SK-N-SH treated with all-trans-retinoic acid at 6 μM for 48 hours (cell line): Measurements from ENCODE around the gene CST3.

ENCODE experiments used
- GLIS3 ChIP-seq: fragments of 250-450 bp; sonication (Bioruptor Pico); IDR thresholded peaks from 2 replicates; pipeline ENCODE4 v1.5.0; 2020; ENCODE audit warnings: mild to moderate bottlenecking, moderate library complexity
- RARB ChIP-seq: fragments of 250-450 bp; sonication (Bioruptor Pico); IDR thresholded peaks from 2 replicates; pipeline ENCODE4 v1.8.0; 2021; ENCODE audit warnings: mild to moderate bottlenecking, moderate library complexity
- ZFP3 ChIP-seq: fragments of 250-450 bp; sonication (Bioruptor Pico); IDR thresholded peaks from 2 replicates; pipeline ENCODE4 v1.5.0; 2020; ENCODE audit warnings: mild to moderate bottlenecking, moderate library complexity
- ZFP30 ChIP-seq: fragments of 450-650 bp; formaldehyde crosslinking; IDR thresholded peaks from 2 replicates; pipeline ENCODE4 v1.5.0; 2022; ENCODE audit warnings: mild to moderate bottlenecking, moderate library complexity
- ZNF565 ChIP-seq: fragments of 450-650 bp; formaldehyde crosslinking; conservative IDR thresholded peaks from 2 replicates; pipeline ENCODE4 v1.5.0; 2020; ENCODE audit warnings: low read depth, mild to moderate bottlenecking, moderate library complexity
- TF ChIP-seq, protein P1 (sequence below): fragments of 250-450 bp; sonication (Bioruptor Pico); IDR thresholded peaks from 2 replicates; pipeline ENCODE4 v1.5.0; 2020; ENCODE audit warnings: mild to moderate bottlenecking, moderate library complexity
- TF ChIP-seq, protein P2 (sequence below): fragments of 250-450 bp; sonication (Bioruptor Pico); IDR thresholded peaks from 2 replicates; pipeline ENCODE4 v1.8.0; 2021; ENCODE audit warnings: low read depth, mild to moderate bottlenecking, moderate library complexity, borderline replicate concordance

DNA sequence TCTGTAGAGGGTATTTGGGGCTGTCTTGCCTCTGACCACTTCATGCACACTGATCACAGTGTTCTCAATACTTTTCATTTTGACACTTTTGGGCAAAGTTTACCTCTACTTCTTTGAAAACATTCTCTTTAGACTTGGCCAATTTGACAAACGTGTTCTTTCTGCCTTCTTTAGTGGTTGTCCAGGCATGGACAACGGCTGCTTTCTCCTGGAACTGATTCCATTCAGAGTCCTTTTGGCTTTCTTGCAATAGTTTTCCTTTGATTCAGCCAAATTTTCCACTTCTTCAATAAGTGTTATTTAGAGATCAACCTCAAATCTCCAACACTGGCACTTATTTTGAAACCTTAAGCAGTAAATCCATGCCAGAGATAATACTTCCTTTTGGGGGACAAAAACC, 25.4 kb downstream of the CST3 start:
- TF ChIP-seq GLIS3 (CRISPR knock-in tag) (no peak), ZNF565 (CRISPR knock-in tag) (no peak), ZFP30 (CRISPR knock-in tag) (no peak), RARB (CRISPR knock-in tag) (no peak), ZFP3 (CRISPR knock-in tag) (no peak)
- TF ChIP-seq, protein P1, sequence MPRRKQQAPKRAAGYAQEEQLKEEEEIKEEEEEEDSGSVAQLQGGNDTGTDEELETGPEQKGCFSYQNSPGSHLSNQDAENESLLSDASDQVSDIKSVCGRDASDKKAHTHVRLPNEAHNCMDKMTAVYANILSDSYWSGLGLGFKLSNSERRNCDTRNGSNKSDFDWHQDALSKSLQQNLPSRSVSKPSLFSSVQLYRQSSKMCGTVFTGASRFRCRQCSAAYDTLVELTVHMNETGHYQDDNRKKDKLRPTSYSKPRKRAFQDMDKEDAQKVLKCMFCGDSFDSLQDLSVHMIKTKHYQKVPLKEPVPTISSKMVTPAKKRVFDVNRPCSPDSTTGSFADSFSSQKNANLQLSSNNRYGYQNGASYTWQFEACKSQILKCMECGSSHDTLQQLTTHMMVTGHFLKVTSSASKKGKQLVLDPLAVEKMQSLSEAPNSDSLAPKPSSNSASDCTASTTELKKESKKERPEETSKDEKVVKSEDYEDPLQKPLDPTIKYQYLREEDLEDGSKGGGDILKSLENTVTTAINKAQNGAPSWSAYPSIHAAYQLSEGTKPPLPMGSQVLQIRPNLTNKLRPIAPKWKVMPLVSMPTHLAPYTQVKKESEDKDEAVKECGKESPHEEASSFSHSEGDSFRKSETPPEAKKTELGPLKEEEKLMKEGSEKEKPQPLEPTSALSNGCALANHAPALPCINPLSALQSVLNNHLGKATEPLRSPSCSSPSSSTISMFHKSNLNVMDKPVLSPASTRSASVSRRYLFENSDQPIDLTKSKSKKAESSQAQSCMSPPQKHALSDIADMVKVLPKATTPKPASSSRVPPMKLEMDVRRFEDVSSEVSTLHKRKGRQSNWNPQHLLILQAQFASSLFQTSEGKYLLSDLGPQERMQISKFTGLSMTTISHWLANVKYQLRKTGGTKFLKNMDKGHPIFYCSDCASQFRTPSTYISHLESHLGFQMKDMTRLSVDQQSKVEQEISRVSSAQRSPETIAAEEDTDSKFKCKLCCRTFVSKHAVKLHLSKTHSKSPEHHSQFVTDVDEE, result no peak
- TF ChIP-seq, protein P2, sequence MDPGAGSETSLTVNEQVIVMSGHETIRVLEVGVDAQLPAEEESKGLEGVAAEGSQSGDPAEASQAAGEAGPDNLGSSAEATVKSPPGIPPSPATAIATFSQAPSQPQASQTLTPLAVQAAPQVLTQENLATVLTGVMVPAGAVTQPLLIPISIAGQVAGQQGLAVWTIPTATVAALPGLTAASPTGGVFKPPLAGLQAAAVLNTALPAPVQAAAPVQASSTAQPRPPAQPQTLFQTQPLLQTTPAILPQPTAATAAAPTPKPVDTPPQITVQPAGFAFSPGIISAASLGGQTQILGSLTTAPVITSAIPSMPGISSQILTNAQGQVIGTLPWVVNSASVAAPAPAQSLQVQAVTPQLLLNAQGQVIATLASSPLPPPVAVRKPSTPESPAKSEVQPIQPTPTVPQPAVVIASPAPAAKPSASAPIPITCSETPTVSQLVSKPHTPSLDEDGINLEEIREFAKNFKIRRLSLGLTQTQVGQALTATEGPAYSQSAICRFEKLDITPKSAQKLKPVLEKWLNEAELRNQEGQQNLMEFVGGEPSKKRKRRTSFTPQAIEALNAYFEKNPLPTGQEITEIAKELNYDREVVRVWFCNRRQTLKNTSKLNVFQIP (CRISPR knock-in tag), result no peak
